Stimulated activated CD4-positive, alpha-beta T cell treated with anti-CD3 and anti-CD28 coated beads, Interleukin-4, amount 100 ng/mL, for 4 hours (primary cell): ENCODE data around the gene SPEM1.

Experiments used
- DNase-seq, 2 experiments: peaks; one replicate each; pipeline ENCODE4 v3.0.0-alpha.2; 2020

The SPEM1 gene, protein sequence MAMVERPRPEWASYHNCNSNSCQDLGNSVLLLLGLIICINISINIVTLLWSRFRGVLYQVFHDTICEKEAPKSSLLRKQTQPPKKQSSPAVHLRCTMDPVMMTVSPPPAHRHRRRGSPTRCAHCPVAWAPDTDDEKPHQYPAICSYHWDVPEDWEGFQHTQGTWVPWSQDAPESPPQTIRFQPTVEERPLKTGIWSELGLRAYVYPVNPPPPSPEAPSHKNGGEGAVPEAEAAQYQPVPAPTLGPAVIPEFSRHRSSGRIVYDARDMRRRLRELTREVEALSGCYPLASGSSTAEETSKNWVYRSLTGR

DNA sequence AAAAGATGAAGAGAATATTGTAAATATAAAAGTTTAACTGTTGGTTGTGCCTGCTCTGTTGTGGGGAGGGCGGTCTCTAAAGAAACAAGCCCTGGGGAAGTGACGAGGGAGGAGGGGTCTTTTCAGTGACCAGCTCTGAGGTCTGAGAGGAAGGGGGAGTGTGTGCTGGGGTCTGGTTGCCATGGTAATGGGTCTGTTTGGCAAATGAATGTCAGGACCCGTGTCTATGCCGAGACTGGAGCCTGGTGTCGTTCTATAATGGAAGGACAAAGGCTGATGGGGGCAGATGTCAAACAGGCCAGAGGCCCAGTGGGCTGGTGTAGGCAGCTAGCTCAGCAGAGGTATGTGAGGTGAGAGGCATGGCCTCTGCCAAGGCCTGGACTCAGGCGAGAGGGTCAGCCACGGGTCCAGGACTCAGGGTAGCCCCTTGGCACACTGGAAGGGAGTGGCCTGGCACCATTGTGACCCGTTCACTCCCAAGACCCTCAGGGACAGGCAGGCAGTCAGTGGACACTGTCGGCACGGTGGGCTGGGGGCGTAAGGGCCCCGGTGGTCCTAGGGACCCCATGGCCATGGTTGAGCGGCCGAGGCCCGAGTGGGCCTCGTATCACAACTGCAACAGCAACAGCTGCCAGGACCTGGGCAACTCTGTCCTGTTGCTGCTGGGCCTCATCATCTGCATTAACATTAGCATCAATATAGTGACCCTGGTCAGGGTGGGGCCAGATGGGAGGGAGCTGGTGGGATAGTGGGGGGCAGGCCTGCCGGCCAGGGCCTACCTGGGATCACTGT, at the start of gene SPEM1:
Gene SPEM1 (plus strand): TSS at position 506 of the 792 bp plus-strand sequence. CDS start 61 bp downstream, at position 567.
- no peak for DNase-seq

- DNase-seq = no peak
These were observed 49.3 kb upstream of the SPEM1 start for GRCh38 chr17:7370853-7371252.

- no peak for DNase-seq
These were observed 45.8 kb upstream of the SPEM1 start for GRCh38 chr17:7374353-7374752.

DNA sequence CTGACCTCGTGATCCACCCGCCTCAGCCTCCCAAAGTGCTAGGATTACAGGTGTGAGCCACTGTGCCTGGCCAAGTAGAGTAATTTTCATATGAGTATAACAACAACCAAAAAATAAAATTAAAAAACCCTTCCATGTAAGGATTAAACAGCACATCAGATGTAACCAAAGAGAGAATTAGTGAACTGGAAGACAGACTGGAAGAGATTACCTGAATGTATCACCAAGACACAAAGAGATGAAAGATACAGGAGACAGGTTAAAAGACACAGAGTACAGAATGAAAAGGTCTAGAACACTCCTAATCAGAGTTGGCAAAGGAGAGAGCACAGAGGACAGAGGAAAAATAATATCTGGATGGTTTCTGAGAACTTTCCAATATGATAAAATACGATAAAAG, 41.0 kb upstream of the SPEM1 start:
- no peak for DNase-seq

DNA sequence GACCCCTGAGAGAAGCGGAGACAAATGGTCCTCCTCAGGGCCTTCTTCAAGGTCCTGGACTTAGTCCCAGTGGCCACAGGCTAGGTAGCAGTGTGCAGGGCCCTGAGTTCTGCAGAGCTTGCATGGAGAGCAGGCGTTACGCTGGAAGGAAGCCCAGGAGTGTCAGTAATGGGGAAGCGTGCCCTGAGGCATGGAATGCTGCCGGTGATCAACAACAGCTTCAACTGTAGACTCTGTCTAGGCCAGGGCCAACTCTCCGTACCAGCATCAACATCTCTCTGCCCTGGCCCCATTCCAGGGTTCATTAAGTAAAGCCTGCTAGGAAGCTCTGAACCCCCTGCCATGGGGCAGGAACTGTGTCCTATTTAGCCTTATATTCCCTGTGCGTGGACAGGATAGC, 39.8 kb upstream of the SPEM1 start:
- no peak for DNase-seq

DNA sequence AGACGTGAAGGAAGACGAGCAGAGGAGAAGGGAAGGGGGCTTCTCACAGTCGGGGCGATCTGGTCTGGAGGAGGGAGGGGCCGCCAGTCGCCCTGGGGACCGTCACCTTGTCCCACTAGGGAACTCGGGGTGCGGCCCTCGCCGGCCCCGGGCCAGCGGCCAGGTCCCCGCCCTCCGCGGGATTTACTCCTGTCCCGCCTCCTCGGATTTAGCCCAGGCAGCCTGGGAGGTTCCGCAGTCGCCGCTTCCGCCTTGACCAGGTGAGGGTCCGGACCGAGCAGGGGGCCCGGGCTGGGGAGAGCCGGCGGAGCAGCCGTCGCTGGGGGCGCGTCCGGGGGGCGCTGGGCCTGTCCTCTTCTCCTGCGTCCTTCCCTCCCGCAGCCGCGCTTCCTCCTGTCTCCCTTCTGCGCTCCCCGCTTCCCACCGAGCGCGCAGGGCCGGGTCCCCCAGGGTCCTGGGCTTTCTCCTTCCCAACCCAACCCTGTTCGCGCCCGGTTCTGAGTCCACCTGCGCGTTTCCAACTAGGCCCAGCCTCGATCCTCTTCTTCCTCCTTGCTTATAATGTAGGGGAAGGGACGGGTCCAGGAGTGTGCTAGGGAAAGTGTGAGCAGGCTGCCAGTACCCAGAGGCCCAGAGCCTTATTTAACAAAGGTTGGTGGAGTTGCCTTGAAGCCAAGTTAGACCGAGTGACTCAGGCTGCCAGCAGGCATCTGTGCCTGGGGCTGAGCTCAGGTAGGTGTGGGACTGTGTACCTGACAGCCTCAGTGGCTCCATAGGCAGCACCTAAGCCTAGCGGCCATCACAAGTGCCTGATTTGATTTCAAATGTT, 39.1 kb upstream of the SPEM1 start, which contains the start of gene TNK1:
Gene TNK1 (plus strand): TSS at position 235 of the 829 bp plus-strand sequence. CDS start 1,838 bp downstream, outside the sequence.
- DNase-seq = no peak

DNA sequence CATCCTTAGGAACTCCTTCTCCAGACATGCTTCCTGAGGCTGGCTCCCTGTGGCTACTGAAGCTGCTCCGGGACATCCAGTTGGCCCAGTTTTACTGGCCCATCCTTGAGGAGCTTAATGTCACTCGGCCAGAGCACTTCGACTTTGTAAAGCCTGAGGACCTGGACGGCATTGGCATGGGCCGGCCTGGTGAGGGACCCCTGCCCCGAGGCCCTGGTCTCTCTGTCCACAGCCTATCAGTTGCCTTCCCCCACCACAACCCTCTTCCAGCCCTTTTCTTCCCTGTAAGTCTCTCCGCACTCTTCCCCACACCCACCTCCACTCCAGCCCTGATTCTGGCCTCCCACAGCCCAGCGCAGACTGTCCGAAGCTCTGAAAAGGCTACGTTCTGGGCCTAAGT, 37.2 kb upstream of the SPEM1 start:
- DNase-seq = no peak

DNA sequence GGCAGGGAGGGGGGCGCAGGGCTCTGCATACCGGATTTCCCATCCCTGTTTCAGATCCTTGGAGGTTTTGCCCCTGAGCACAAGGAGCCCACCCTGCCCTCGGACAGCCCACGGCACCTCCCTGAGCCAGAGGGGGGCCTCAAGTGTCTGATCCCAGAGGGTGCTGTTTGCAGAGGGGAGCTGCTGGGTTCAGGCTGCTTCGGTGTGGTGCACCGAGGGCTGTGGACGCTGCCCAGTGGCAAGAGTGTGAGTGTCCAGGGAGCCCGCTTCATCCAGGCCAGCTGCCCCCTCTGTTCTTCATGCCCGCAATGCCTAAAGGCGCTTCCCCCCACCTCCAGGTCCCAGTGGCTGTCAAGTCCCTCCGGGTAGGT, 36.8 kb upstream of the SPEM1 start:
- DNase-seq = no peak

DNA sequence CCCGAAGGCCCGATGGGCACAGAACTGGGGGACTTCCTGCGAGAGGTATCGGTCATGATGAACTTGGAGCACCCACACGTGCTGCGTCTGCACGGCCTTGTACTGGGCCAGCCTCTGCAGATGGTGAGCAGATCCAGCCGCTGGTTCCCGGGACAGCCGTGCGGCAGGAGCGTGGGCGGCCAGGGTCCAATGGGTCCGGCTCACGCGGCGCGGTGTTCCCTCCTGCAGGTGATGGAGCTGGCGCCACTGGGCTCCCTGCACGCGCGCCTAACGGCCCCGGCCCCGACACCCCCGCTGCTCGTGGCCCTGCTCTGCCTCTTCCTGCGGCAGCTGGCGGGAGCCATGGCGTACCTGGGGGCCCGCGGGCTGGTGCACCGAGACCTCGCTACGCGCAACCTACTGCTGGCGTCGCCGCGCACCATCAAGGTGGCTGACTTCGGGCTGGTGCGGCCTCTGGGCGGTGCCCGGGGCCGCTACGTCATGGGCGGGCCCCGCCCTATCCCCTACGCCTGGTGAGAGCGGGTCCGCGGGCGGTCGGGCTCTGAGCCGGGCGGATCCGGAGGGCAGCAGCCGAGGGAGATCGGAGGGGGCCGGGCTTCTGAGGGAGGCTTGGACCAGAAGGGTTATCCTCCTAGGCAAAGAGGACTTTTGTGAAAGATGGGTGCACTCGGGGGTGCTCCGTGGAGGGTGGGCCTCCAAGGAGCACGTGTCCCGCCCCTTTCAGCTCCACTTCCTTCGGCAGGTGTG, 36.2 kb upstream of the SPEM1 start:
- peak; percentile 76 to 77 for DNase-seq

GRCh38 chr17:7384489-7385081, 35.5 kb upstream of the SPEM1 start:
- no peak for DNase-seq

DNA sequence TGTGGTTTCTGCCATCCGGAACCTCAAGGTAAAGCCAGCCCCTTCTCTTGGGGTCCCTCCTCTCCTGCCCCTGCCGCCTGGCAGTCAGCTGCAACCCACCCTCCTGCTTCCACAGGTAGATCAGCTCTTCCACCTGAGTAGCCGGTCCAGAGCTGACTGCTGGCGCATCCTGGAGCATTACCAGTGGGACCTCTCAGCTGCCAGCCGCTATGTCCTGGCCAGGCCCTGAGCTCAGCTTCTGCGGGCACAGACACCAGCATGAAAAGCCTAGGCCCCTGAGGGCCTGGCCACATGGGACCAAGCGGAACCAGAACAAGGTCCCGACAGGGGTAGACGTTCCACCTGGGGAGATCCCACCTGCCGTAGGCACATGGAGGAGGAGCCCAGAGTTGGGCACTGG, 31.3 kb upstream of the SPEM1 start:
- no peak for DNase-seq

DNA sequence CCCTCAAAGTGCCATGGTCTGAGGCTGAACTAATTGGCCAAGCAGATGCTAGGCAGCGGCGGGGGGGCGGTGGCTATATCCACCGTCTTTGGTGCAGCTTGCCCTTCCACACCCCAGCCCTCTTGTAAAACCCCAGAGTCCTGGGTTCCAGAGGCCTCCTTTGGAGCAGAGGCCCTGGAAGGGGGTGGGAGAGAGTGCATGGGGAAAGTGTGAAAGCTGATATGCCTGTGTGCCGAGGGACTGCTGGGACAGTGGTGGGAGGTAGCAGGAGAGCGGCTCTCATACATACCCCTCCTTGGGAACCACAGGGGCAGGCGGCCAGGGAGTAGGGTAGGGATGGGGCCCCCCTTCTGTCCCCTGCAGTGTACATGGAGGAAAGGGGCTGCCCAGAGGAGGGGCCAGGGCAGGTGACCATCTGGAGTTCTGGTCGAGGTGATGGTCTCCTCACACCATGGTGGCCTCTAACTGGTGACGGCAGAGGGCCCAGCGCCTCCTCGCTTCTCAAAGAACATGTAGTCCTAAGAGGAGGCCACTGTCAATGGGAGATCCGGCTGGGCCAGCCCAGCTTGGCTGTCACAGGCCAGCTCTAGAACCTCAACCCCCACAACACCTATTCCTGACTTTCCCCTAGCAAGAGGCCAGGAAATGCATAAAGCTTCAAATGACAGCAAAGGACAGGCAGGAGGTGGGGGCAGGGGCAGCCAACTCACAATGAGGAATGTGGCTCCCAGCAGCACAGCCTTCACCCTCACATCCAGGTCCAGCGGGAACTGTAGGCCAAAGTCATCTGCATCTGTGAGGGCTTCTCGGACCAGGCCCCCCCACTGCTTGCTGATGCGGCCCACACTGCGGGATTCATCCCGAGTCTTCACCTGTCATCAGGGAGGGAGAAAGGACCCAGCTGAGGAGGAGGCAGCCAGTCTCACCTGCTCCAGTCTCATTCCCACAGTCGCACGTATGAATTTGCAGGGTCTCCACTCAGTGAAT, 29.9 kb upstream of the SPEM1 start:
- no peak for DNase-seq

DNA sequence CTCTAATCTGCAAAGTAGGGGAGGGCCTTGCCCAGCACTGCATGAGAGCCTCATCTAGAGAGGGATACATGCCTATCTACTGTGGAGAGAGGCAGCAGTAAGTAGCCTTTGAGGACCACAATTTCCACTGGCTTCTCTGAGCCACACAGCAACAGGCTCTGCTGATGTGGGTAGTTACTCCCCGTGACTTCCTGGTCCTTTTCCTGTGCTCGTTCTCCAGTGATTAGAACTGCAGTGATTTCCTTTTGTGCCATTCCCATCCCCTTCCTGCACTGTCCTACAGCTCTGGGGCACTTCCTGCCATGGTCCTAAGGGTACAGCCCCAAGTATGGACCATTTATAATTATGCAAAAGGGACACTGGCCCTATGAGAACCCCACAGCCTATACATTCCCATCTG, 28.8 kb upstream of the SPEM1 start:
- no peak for DNase-seq

DNA sequence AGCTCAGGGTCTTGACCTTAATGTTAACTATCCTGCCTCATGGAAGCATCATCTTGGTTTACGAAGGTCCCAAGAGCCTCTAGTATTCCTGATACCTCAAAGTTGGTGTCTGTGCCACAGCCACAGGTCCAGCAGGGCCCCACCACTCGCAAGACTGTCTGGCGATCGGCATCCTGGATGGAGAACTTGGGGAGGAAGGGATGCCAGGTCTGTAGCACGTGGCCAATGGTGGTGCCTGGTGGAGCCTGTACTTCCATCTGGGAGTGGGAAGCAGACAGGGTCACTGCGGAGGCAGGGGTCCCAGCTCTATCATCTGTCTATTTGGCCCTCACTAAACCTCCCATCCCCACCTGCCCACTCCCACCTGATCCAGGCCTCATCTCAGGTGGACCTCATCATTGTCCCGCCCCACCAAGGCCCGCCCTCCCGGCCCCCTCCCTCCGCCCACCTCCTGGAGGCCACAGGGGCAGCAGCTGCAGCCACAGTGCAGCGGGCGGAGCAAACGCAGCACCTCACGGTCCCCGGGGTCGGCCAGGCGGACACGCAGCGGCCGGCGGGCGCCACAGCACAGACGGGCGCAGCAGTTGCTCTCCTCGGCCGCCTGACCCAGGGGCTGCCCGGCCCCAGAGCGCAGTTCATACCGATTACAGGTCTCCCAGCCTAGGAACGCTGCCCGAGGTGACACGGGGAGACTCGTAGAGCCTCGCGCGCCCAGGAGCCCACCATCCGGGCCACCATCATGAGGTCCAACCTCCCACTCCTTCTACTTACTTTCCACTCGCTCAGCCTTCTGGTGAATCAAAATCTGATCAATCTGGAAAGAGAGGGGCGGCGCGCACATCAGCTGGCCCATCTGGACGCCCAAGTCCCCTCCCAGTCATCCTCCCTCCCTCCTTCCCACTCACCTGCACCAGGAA, 27.2 kb upstream of the SPEM1 start:
- DNase-seq = no peak

DNA sequence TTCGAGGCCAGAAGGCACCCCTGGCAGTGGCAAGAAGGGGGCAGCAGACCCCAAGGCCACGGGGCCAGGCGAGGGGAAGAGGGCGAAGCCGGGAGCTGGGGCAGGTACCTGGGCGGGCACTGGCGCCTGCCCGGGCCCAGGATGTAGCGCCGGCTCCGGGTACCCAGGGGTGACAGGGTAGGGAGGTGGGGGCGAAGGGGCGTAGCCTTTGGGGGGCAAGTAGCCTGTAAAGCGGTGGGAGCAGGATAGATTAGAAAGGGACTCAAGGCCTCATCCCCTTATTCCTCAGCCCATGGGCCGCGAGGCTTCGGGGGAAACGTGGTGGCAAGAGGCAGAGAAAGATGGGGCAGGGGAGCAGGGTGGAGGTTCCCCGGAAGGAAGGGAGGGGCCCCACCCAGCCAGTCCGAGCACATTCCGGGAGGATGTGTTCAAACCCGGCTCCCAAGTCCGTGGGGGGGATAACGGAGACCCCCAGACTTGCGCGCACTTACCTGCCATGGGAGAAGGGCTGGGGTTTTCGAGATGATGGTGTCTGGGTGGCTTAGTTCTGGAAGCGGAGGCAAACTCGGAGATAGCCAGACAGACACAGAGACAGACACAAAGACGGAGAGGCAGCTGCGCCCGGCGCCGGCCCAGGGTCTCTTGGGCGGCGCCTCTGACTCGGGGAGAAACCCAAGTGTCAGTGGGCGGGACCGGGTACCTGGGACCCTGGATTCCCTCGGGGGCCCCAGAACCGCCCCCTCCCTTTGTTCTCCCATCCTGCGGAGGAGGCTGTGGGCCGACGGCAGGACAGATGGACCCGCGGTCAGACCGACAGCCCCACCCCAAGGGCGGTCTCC, 26.3 kb upstream of the SPEM1 start:
- DNase-seq = peak; percentile 56 to 61

DNA sequence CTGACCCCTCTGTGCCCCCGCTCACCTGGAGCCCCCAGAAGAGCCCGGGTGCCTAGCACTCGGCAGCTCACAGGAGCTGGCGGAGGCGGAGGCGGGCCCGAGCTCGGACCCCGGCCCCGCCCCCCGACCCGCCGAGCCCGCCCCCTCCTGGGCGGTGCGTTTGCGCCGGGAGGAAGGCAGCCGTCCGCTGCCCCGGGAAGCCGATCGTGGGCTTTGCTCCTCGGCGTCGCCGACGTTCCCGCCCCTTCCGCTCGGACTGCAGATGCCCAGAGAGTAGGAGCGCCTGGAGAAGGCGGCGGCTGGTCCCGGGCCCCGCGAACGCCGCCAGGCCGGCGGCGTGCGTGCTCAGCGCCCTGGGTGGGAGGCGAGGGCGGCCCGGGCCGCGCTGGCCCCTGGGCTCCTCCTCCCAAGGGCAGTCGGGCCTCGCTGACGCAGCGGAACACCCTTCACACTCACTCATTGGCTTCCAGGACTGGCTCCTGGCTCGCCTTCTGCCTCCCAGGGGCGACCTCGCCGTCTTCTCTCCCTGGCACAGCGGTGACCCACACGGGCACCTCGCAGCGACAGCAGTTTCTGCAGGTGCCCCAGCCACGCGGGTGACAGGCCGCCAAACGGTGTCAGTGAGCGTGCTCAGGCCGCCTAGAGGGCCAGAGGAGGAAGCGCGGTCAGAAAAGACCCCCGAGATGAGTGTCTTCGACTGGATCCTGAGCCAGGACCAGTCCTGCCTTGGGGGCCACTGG, 25.5 kb upstream of the SPEM1 start, which contains the start of gene PLSCR3:
Gene PLSCR3 (minus strand): TSS at position 74 of the 740 bp plus-strand sequence. CDS start 415 bp downstream, outside the sequence.
- DNase-seq = peak; percentile 75 to 88

- DNase-seq = no peak
These were observed 24.0 kb upstream of the SPEM1 start for GRCh38 chr17:7396147-7396546.

- DNase-seq = no peak
These were observed 21.5 kb upstream of the SPEM1 start for GRCh38 chr17:7398612-7399011.
